HG02943 (cell line): ENCODE data around the gene PAQR4.

ENCODE experiments used
- ATAC-seq: cut with Tn5 transposase; IDR thresholded peaks from one replicate; pipeline ENCODE4 v1.9.1; 2021; ENCODE audit warnings: mild to moderate bottlenecking, low read depth, moderate library complexity; ENCODE audit not compliant: unreplicated experiment

The PAQR4 gene

DNA sequence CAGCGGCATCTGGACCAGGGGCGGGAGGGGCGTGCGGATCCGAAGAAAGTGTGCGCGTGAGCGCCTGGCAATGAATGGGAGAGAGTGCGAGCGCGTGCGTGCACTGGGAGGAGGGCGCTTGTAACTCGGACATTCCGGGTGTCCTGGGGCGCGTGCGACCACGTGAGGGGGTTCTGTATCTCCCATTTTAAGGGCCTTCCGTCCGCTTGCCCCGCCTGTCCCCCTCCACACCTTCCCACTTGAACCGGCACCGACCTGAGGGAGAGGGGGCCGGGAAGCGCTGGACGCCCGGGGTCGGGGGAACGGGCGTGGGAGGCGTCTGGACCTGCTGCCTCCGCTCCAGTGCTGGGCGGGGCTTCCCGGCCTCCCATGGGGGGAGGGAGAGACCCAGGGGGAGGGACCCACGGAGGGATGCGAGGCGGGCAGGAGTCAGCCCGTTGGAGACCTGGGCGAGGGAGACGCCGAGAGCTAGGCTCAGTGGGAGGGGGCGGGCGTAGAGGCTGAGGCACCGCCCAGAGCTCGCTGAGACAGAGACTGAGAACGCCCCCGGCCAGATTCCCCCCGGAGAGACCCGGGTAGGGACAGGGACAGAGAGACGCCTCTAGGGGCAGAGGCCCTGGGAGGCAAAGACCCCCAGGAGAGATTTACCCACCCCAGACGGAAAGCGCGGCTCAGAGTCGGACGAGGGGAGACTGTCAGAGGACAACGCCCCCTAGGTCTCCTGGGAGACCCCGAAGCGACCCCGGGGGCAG, 5.2 kb upstream of the PAQR4 start, which contains the start of gene KREMEN2:
TSS of gene KREMEN2 (plus strand) at position 553 of the 752 bp plus-strand sequence. CDS start 246 bp downstream, outside the sequence.
- ATAC-seq: no peak

DNA sequence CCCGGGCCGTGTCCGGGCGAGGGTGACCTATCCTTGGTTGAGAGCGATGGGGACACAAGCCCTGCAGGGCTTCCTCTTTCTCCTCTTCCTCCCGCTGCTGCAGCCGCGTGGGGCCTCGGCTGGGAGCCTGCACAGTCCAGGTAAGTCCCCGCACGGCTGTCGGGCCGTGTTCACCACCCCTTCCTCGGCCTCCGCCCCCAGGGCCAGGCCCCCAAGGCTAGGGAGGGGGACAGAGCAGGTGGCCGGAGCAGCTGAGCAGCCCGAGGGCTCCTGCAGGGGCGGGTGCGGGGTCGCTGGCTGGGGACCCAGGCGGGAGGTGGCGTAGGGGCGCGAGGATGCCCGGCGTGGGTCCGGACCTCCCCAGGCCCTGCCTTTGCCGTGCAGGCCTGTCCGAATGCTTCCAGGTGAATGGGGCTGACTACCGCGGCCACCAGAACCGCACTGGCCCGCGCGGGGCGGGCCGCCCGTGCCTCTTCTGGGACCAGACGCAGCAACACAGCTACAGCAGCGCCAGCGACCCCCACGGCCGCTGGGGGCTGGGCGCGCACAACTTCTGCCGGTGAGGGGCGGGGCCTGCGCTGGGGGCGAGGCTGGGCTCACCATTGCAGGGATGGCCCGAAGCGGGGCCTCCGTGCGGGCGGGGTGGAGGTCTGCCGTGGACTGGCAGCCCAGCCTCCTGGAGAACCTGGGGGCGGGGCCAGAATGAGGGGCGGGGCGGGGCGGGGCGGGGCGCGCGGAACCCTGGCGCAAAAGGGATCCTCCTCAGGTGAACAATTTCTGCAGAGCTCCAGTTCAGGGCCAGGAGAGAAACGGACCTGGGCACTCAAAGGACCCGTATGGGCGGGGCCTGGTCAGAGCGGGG, 4.4 kb upstream of the PAQR4 start:
- ATAC-seq: no peak

DNA sequence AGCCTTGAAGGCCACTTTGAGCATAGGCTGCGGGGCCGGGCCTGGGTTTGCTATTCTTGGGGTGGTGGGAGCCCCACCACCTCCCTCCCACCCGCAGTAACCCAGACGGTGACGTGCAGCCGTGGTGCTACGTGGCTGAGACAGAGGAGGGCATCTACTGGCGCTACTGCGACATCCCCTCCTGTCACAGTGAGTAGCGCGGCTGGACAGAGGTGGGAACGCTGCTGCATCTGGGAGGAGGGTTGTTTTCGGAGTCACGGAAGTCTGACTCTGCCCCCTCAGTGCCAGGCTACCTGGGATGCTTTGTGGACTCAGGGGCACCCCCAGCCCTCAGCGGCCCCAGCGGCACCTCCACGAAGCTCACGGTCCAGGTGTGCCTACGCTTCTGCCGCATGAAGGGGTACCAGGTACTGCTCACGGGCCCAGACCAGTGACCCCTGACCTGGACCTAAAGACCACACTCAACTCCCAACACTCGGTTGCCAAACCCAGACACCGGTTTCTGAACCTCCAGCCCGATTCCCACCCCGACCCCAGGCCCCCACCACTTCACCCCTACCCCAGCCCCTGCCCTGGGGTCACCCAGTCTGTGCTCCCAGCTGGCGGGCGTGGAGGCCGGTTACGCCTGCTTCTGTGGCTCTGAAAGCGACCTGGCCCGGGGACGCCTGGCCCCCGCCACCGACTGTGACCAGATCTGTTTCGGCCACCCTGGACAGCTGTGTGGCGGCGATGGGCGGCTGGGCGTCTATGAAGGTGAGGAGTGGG, 2.9 kb upstream of the PAQR4 start:
- ATAC-seq: no peak

DNA sequence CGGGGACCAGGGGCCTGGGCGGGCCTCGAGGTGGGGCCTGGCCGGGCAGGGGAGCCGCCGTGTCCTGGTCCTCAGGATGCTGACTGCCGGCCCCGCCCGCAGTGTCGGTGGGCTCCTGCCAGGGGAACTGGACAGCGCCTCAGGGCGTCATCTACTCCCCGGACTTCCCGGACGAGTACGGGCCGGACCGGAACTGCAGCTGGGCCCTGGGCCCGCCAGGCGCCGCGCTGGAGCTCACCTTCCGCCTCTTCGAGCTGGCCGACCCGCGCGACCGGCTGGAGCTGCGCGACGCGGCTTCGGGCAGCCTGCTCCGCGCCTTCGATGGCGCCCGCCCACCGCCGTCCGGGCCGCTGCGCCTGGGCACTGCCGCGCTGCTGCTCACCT, 2.3 kb upstream of the PAQR4 start:
- ATAC-seq: no peak

DNA sequence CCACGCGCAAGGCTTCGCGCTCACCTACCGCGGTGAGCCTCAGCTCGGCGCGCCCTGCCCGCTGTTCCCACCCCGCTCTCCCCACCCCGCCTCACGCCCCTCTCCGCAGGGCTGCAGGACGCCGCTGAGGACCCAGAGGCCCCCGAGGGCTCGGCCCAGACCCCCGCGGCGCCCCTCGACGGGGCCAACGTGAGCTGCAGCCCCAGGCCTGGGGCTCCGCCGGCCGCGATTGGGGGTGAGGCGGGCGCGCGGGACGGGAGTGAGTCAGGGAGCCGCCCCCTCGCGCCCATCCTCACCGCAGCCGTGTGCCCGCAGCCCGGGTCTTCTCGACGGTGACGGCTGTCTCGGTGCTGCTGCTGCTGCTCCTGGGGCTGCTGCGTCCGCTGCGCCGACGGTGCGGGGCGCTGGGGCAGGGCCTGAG, 1.9 kb upstream of the PAQR4 start:
- no peak for ATAC-seq

DNA sequence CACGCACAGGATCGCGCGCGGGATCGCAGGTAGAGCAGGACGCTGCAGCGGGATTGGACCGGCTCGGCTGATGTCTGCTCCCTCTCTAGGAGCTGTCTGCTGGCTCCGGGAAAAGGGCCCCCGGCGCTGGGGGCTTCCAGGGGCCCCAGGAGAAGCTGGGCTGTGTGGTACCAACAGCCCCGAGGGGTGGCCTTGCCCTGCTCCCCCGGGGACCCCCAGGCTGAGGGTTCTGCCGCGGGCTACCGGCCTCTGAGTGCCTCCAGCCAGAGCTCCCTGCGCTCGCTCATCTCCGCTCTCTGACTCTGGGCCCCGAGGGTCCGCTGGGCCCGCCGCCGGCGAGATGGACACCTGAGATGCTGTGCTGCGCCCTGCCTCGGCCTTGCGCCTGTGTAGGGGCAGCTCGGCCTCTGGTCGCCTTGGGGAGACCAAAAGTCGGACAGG, 1.4 kb upstream of the PAQR4 start:
- ATAC-seq: no peak

DNA sequence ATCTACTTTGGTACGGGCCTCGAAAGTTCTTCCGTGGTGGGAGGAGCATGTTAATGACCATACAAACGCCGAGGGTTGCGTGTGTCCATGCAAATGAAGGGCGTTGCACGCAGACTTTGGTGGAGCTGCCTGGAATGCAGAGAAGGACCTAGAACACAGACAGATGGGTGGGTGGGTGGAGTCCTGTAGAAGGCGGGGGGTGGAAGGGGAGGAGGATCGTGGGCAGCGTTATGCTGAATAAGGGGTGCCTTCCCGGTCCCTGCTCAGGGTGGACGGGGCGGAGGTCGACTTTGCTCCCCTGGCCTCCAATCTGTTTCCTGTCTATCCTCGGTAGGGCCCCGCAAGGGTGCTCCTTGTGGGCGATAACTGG, 795 bp upstream of the PAQR4 start:
- no peak for ATAC-seq

DNA sequence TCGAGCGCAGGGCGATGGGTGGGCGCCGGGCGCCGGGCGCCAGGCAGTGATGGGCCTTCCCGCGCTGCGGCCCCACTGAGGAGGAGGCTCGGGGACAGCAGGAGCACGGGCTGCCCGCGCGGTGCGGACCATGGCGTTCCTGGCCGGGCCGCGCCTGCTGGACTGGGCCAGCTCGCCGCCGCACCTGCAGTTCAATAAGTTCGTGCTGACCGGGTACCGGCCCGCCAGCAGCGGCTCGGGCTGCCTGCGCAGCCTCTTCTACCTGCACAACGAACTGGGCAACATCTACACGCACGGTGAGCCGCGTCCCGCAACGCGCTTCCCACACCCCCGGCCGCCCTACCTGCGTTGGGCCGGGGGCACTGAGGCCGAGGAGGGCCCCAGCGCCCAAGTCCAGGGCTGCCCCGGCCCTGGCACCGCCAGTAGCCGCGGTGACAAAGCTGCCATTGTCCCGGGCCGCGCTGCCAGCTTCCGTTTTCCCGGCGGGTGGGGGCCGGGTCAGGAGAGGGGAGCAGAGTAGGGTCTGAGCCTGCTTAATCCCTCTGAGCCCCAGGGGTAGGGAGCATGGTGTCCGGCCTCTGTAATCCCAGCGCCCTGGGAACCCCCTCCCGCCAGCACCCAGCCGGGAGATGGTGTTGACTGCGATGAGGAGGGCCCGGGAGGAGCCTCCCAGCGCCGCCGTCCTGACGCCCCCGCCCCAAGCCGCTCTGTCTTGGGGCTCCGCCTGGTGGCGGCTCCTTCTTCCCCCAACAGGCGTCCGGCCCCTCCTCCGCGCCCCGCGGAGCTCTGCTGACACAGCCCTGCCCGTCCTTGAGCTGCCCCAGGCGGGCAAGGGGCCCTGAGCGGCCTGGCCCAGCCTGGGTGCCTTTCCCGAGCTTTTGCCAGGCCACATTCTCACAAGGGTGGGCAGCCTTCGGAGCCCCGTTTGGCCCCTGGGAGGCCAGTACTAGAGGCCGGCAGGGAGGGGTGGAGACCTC, 685 bp downstream of the PAQR4 start:
- peak; percentile 5 for ATAC-seq

DNA sequence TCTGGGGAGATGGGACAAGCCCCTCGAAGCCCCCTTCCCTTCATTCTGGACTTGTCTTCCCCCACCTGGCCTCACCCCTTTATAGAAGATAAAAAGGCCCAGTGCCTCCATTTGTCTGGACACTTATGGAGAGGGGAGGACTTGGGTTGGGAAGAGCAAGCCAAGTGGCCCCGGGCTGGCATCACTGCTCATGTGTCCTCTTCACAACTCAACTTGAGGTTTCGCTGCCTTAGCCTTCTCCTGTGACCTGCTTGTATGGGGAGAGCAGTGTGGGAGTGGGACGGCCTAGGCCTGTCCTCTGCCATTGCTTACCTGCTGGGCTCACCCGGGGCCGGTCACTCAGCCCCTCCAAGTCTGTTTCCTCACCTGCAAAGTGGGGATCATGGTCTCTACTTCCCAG, 1.4 kb downstream of the PAQR4 start:
- no peak for ATAC-seq

DNA sequence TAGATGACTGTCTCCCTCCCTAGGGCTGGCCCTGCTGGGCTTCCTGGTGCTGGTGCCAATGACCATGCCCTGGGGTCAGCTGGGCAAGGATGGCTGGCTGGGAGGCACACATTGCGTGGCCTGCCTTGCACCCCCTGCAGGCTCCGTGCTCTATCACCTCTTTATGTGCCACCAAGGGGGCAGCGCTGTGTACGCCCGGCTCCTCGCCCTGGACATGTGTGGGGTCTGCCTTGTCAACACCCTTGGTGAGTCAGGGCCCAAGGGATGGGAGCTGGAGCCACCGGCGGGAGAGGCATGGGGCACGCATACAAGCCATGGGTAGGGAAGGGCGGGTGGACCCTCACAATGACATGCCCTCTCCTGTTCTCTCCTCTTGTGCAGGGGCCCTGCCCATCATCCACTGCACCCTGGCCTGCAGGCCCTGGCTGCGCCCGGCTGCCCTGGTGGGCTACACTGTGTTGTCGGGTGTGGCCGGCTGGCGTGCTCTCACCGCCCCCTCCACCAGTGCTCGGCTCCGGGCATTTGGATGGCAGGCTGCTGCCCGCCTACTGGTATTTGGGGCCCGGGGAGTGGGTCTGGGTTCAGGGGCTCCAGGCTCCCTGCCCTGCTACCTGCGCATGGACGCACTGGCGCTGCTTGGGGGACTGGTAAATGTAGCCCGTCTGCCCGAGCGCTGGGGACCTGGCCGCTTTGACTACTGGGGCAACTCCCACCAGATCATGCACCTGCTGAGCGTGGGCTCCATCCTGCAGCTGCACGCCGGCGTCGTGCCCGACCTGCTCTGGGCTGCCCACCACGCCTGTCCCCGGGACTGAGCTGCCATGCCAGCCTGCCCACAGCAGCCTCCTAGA, 2.2 kb downstream of the PAQR4 start:
- no peak for ATAC-seq

DNA sequence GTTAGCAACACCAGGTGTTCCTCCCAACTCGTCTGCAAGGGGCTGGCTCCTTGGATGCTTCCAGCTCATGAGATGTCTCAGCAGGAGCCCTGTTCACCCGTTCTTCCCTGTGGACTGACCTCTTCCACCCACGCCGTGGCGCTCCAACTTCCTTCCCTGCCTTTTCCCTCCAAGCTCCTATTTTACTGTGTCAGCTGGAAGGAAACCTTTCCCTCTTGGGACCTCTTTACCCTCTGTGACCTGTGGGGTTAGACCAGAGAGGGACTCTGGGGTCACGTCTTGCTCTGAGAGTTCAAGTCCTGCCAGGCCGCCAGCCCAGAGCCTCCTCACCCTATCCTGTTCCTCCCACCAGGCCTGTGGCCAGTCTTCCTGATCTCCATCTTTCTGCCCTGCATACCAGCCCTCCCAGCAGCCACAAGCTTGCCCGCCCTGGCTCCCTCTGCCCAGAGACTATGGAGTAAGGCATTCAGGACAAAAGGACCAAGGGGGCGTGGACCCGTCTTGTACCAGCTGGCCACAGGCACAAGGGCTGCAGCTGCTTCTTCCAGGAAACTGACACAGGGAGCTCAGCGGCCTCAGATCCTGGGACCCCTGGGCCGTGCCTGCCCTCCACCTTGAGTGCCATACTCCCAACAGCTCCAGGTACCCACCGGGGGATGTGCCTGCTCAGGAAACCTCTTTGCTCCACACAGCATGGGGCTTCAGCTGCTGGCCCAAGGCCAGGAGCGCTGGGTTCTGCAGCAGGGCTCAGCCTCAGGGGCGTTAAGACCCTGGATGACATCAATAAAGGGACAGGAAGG, 3.0 kb downstream of the PAQR4 start:
- no peak for ATAC-seq

DNA sequence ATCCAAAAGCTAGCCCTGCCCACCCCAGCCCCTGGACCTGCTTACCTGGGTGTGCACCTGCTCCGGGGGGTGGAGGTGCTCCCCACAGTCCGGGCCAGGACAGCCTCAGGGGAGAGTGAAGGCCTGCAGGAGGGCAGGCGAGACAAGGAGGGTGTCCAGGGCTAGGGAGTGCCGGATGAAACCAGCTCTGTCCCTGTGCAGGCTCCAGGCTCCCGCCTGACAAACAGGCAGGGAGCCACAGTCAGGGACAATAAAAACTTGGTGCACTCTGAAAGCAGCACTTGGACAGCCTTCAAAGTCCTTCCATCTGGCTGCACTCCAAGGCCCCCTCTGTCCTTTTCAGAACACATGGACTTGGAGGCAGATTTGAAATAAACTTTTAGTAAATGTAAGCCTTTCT, 3.9 kb downstream of the PAQR4 start:
- ATAC-seq: no peak

DNA sequence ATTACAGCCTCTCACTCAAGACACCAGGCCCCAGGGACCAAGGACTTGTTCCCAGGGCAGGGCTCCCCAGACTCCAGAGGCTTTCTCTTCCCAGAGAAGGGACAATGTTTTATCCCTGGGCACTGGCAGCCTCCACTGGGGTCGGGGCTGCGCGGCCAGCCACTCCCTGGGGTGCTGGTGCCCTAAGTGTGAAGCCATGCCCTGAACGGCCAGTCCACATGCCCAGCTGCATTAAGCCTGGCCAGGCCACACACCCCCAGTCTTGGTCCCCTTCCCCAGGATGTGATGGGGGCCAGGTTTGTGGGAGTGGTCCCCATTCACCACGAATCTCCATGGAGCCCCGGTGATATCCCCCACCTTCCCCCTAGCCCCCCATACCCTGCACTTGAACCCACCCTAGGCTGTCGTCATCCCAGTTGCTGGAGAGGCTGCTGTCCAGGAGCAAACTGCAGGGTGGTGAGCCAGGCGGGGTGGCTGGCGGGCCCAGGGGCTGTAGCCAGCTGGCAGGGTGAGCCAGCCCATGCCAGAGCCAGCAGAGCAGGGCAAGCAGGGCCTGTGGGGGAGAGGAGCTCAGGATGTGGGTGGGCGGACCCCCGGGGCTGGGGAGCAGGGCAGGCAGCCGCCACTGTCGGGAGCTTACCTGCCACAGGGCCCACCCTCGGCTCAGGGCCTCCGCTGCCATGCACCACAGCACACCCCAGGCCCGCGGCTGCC, 4.6 kb downstream of the PAQR4 start:
- ATAC-seq: no peak

DNA sequence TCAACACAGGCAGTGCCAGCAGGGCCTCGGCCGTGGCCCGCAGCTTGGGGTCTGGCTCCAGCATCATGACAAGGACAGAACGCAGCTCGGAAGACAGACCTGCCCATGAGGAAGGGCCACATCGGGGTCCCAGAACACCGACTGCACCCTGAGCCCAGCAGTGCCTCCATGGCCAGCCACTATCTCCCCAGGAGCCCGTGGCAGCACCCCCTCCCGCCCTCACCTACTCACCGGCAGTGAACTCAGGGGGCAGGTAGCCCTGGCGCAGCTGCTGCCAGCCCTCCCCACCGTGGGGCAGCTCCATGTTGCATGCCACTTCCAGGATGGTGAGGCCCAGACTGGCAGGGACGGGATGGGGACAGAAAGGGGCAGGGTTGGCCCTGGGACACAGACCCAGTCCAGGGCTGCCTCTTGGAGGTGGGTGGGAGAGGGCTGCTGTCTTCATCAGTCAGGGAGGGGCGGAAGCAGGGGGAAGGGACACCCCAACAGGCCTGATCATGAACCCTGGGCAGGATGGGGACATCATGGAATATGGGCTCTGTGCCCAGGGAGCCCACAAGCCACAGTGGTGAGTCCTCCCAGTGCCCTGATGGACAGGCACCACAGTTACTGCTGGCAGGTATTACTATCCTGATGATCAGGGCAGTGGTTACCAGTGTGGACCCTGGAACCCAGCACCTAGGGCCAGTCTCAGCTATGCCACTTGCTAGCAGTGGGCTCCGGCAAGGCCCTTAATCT, 5.3 kb downstream of the PAQR4 start:
- no peak for ATAC-seq

DNA sequence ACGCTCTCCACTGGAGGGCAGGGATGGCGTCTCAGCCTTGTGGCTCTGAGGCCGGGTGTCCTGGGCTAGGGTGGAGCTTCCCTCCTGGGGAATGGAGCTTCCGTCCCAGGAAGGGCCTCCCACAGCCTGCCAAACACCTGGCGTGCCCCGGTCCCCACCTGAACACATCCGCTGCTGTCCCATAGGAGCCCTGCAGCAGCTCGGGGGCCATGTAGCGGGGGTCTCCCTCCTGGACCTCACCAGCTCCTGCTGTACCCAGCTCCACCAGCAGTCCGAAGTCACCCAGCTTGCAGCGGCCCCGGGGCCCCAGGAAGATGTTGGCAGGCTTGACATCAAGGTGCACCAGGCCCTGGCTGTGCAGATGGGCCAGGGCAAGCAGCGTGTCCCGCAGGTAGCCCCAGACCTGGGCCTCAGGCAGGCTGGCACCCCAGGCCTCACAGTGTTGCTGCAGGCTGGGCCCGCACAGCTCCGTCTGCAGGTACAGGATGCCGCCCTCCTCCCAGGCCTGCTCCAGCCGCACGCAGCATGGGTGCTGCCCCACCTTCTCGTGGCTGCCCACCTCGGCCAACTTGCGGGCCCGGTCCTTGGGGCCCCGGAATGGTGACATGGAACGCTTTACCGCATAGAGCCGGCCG, 6.1 kb downstream of the PAQR4 start:
- no peak for ATAC-seq

DNA sequence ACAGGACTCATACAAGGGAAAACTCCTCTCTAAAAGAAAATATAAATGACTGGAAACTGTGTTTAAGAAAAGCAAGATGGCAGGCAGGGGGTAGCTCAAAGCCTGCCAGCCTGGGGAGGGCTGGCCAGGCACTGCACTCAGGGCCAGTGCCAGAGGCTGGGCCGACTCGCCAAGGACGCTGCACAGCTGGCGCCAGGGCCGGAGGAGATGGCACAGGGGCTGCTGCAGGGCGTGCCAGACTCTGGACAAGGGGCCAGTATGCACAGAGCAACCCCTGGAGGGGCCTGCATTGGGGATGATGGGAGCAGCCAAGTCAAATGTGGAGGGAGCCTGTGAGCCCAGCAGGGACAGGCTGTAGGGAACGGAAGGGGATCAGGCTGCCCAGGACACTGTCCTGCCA, 7.1 kb downstream of the PAQR4 start:
- ATAC-seq: no peak
